Measurements from ENCODE around the gene DNAJC7. TPM values are rescaled to one million over a fixed set of nuclear protein-coding genes. Genes with fewer than 3 reads are reported as not detected.
"Not testable (repeated sequence)": the region's sequence is repeated elsewhere in the genome, so short reads cannot be mapped to it uniquely, and the experiment has no call there.

DNAJC7 gene
- total RNA-seq, 1 donor from 2014 or later: 77.3 TPM

- no peak for DNase-seq (ENCODE audit: extremely low read depth, low read depth, low spot score)
Measured at GRCh38 chr17:42041619-42042018, 24.4 kb upstream of the DNAJC7 start.

- no peak for DNase-seq (ENCODE audit: extremely low read depth, low read depth, low spot score)
Measured at GRCh38 chr17:42040818-42041217, 23.6 kb upstream of the DNAJC7 start.

GRCh38 chr17:42039794-42040763 lies 22.8 kb upstream of the DNAJC7 start:
- DNase-seq (ENCODE audit: extremely low read depth, low read depth, low spot score): no peak

- no peak for DNase-seq (ENCODE audit: extremely low read depth, low read depth, low spot score)
Measured at GRCh38 chr17:42038221-42038973, 21.2 kb upstream of the DNAJC7 start.

GRCh38 chr17:42034059-42034458 lies 16.8 kb upstream of the DNAJC7 start:
- no peak for DNase-seq (ENCODE audit: extremely low read depth, low read depth, low spot score)

GRCh38 chr17:42031584-42031983 lies 14.3 kb upstream of the DNAJC7 start:
- no peak for DNase-seq (ENCODE audit: extremely low read depth, low read depth, low spot score)

GRCh38 chr17:42028791-42029127 lies 11.5 kb upstream of the DNAJC7 start:
- no peak for DNase-seq (ENCODE audit: extremely low read depth, low read depth, low spot score)

- DNase-seq (ENCODE audit: extremely low read depth, low read depth, low spot score): no peak
Measured at GRCh38 chr17:42027961-42028790, 10.9 kb upstream of the DNAJC7 start.

GRCh38 chr17:42027590-42027889 lies 10.3 kb upstream of the DNAJC7 start:
- DNase-seq (ENCODE audit: extremely low read depth, low read depth, low spot score): no peak

GRCh38 chr17:42026857-42027589 lies 9.8 kb upstream of the DNAJC7 start:
- DNase-seq (ENCODE audit: extremely low read depth, low read depth, low spot score): no peak

- no peak for DNase-seq (ENCODE audit: extremely low read depth, low read depth, low spot score)
Measured at GRCh38 chr17:42025936-42026335, 8.7 kb upstream of the DNAJC7 start.

- no peak for DNase-seq (ENCODE audit: extremely low read depth, low read depth, low spot score)
Measured at GRCh38 chr17:42025191-42025579, 7.9 kb upstream of the DNAJC7 start.

GRCh38 chr17:42023524-42024349 lies 6.5 kb upstream of the DNAJC7 start:
- no peak for DNase-seq (ENCODE audit: extremely low read depth, low read depth, low spot score)

GRCh38 chr17:42020845-42021244 lies 3.6 kb upstream of the DNAJC7 start:
- not testable (repeated sequence) for DNase-seq (ENCODE audit: extremely low read depth, low read depth, low spot score)

- no peak for DNase-seq (ENCODE audit: extremely low read depth, low read depth, low spot score)
Measured at GRCh38 chr17:42019509-42020404, 2.5 kb upstream of the DNAJC7 start, which contains the start of gene NKIRAS2. NKIRAS2 (plus strand) TSS chr17:42020090; CDS start chr17:42021578, 1,488 bp downstream.

- DNase-seq (ENCODE audit: extremely low read depth, low read depth, low spot score): no peak
Measured at GRCh38 chr17:42018988-42019387, 1.7 kb upstream of the DNAJC7 start.

GRCh38 chr17:42018339-42018738 lies 1.1 kb upstream of the DNAJC7 start:
- DNase-seq (ENCODE audit: extremely low read depth, low read depth, low spot score): no peak

GRCh38 chr17:42017866-42018200 lies 594 bp upstream of the DNAJC7 start:
- DNase-seq (ENCODE audit: extremely low read depth, low read depth, low spot score): no peak

GRCh38 chr17:42016411-42016831 lies 818 bp downstream of the DNAJC7 start:
- DNase-seq (ENCODE audit: extremely low read depth, low read depth, low spot score): no peak

All from glomerular endothelial cell (primary cell).